ENCODE data around the gene DLG2. TPM values are rescaled to one million over a fixed set of nuclear protein-coding genes. Genes with fewer than 3 reads are reported as not detected.

DLG2 gene
- total RNA-seq, 4 donors from 2014 or later = 7.3 to 14.1 (median 11.1) TPM

GRCh38 chr11:84130646-84131427 lies 1496.3 kb downstream of the DLG2 start:
- no peak for DNase-seq (ENCODE audit: extremely low spot score)
- no peak overlapping the region for H3K27ac ChIP-seq (replicated peaks in 1 of 4)
- no peaks in the 10 kb centered on the region for H3K9me3 ChIP-seq
- no peak overlapping the region for H3K4me3 ChIP-seq
- no peaks in the 10 kb centered on the region for H3K36me3 ChIP-seq
- 81% methylated on average over 3 of the region's 3 CpGs for WGBS
- intact Hi-C loops (cut with DNase I) = no loop called here
- peaks cover 0 to 27% (median 7%) of the 10 kb centered on the region in 4 donors for H3K4me1 ChIP-seq
- H3K27me3 ChIP-seq = no peaks in the 10 kb centered on the region
- TF ChIP-seq EP300 (IDR thresholded peaks at IDR 0.05) = no peak

GRCh38 chr11:84129961-84130576 lies 1497.1 kb downstream of the DLG2 start:
- peak overlapping the region in 1 of 4 donors; percentile 15 for H3K27ac ChIP-seq (replicated peaks in 1 of 4)
- intact Hi-C loops (cut with DNase I) = no loop called here
- TF ChIP-seq POLR2A (IDR thresholded peaks at IDR 0.05; ENCODE audit: low read depth) (no peak), POLR2AphosphoS5 (IDR thresholded peaks at IDR 0.05) (no peak), CTCF (IDR thresholded peaks at IDR 0.05) (no peak), EP300 (IDR thresholded peaks at IDR 0.05) (no peak)
- 57% methylated on average over 2 of the region's 2 CpGs for whole genome bisulfite sequencing
- no peaks in the 10 kb centered on the region for H3K36me3 ChIP-seq
- no peaks in the 10 kb centered on the region for H3K27me3 ChIP-seq
- H3K4me3 ChIP-seq = no peak overlapping the region
- no peak for DNase-seq (ENCODE audit: extremely low spot score)
- H3K9me3 ChIP-seq = no peaks in the 10 kb centered on the region
- peaks cover 0 to 27% (median 7%) of the 10 kb centered on the region in 4 donors for H3K4me1 ChIP-seq

GRCh38 chr11:84128840-84129239 lies 1498.3 kb downstream of the DLG2 start:
- Histone ChIP-seq H3K27ac (replicated peaks in 1 of 4) (peak overlapping the region in 2 of 4 donors; percentile 15), H3K4me3 (no peak overlapping the region), H3K27me3 (no peaks in the 10 kb centered on the region), H3K36me3 (no peaks in the 10 kb centered on the region), H3K9me3 (no peaks in the 10 kb centered on the region), H3K4me1 (peaks cover 0 to 27% (median 7%) of the 10 kb centered on the region in 4 donors)
- no peak for DNase-seq (ENCODE audit: extremely low spot score)
- intact Hi-C loops (cut with DNase I) = no loop called here
- WGBS = 20% methylated on average over 2 of the region's 2 CpGs
- TF ChIP-seq CTCF (IDR thresholded peaks at IDR 0.05) (no peak), POLR2AphosphoS5 (IDR thresholded peaks at IDR 0.05) (no peak), POLR2A (IDR thresholded peaks at IDR 0.05; ENCODE audit: low read depth) (no peak)

DNA sequence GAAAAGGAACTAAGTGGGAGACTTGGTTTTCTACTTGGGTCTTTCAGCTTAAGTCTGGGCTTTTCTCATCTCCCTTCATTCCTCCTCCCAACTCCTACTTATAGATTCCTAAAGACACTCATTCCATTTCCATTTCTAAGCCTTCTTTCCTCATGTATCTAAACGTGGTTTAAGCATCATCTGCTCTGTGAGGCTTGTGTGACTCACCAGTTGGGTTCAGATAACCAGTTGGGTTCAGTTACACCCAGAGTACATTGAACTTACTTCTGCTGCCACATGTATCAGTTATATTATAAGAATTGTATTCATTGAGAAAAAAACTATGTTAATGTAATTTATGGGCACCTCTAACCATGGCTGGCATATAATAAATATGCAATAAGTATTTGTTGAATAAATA lies 1509.8 kb downstream of the DLG2 start:
- Histone ChIP-seq H3K36me3 (no peaks in the 10 kb centered on the region), H3K4me1 (no peaks in the 10 kb centered on the region), H3K27ac (replicated peaks in 1 of 4) (no peak overlapping the region), H3K27me3 (no peaks in the 10 kb centered on the region), H3K9me3 (no peaks in the 10 kb centered on the region), H3K4me3 (no peak overlapping the region)
- 45% methylated on average over 1 of the region's 1 CpG for WGBS
- intact Hi-C loops (cut with DNase I) = no loop called here
- TF ChIP-seq POLR2AphosphoS5 (IDR thresholded peaks at IDR 0.05) (no peak), POLR2A (IDR thresholded peaks at IDR 0.05; ENCODE audit: low read depth) (no peak), CTCF (IDR thresholded peaks at IDR 0.05) (no peak), EP300 (IDR thresholded peaks at IDR 0.05) (no peak)
- no peak for DNase-seq (ENCODE audit: extremely low spot score)

- TF ChIP-seq CTCF (IDR thresholded peaks at IDR 0.05) (no peak), POLR2A (IDR thresholded peaks at IDR 0.05; ENCODE audit: low read depth) (no peak), POLR2AphosphoS5 (IDR thresholded peaks at IDR 0.05) (no peak), EP300 (IDR thresholded peaks at IDR 0.05) (no peak)
- Histone ChIP-seq H3K27me3 (no peaks in the 10 kb centered on the region), H3K27ac (replicated peaks in 1 of 4) (no peak overlapping the region), H3K4me1 (no peaks in the 10 kb centered on the region), H3K4me3 (no peak overlapping the region), H3K36me3 (no peaks in the 10 kb centered on the region), H3K9me3 (no peaks in the 10 kb centered on the region)
- no peak for DNase-seq (ENCODE audit: extremely low spot score)
- intact Hi-C loops (cut with DNase I) = no loop called here
Measured at GRCh38 chr11:84106541-84106940, 1520.6 kb downstream of the DLG2 start.
